Pancreas (tissue), 10 donors: ENCODE results near the gene GUCD1. TPM values are rescaled to one million over a fixed set of nuclear protein-coding genes. Genes with fewer than 3 reads are reported as not detected.
A peak's percentile ranks its signal among the peaks of the same experiment; 100 is the strongest.
"Not testable (repeated sequence)": the region's sequence is repeated elsewhere in the genome, so short reads cannot be mapped to it uniquely, and the experiment has no call there.

Experiments used
- ATAC-seq, 4 donors: fragments of 200-7000 bp; cut with Tn5 transposase; one replicate each; pipeline versions ENCODE4 v1.8.0 to v1.9.1; 2020; ENCODE audit warnings: mild to moderate bottlenecking in 4 of 4, moderate library complexity in 4 of 4
- DNase-seq, 6 donors: peaks; one replicate each; pipeline ENCODE4 v3.0.0-alpha.2; 2020
- FAIRE-seq: peaks from 2 replicates; lab custom pipeline; 2012; peaks lifted over from hg19 to GRCh38; lab: Jason Lieb, UNC
- H3K27ac ChIP-seq, 4 donors: fragments of 200-600 bp; sonication (generic); 1 replicate in 3 of 4; 2 replicates in 1 of 4; pipeline versions ENCODE4 v1.5.0 to v1.8.0; 2020
- H3K27me3 ChIP-seq, 4 donors: fragments of 200-600 bp; one replicate each; pipeline ENCODE4 v1.8.0; 2021
- H3K36me3 ChIP-seq, 3 donors: fragments of 200-600 bp; sonication (generic) in 1 of 3; one replicate each; pipeline versions ENCODE4 v1.5.0 to v1.8.0; 2020 to 2021
- H3K4me1 ChIP-seq, 3 donors: fragments of 200-600 bp; one replicate each; pipeline ENCODE4 v1.8.0; 2021
- H3K4me3 ChIP-seq, 4 donors: fragments of 200-600 bp; sonication (generic) in 2 of 4; one replicate each; pipeline versions ENCODE4 v1.5.0 to v1.8.0; 2020 to 2021
- H3K9me3 ChIP-seq, 4 donors: fragments of 200-600 bp; one replicate each; pipeline ENCODE4 v1.8.0; 2021
- CTCF ChIP-seq, 4 donors: fragments of 200-600 bp; sonication (generic) in 3 of 4; IDR thresholded peaks; one replicate each; pipeline versions ENCODE4 v1.5.0 to v1.8.0; 2021; ENCODE audit warnings: antibody characterized with exemption in 4 of 4
- WGBS, 2 donors: extraction: QIAGEN DNeasy Blood & Tissue Kit; methylation state at CpG; one replicate each; pipeline ENCODE4 v1.1.7; 2013; 5-methylcytosine and 5-hydroxymethylcytosine counted together
- intact Hi-C, 3 donors: fragments of 100-400 bp; cut with DNase I; formaldehyde crosslinking; loops; one replicate each; pipeline versions ENCODE4 v1.11.1 to v1.14.2; 2022
- polyA plus RNA-seq, 2 donors: library from polyadenylated mRNA; stranded (reverse); fragments of 200-250 nt; gene quantifications; one replicate each; pipeline ENCODE4 v1.2.3, GENCODE V29; 2013
- total RNA-seq, 6 donors: library from RNA; stranded (reverse); fragmentation: NEBNext Ultra II Directional in 4 of 6; extraction: Animal tissue kit (Norgen Biotek cat#: 25700) in 4 of 6; gene quantifications; one replicate each; pipeline versions ENCODE4 v1.2.1 to v1.2.4, GENCODE V29; 2021 to 2023
- donor health status: healthy with polysubstance abuse.
- donor health status: DM: no; HTN: no; CAD: no; lungs with moderate emphysema.
- donor health status: DM: no; HTN: no; CAD: no.
- donor health status: control.
- donor health status: control.
- donor health status: Bipolar disorder and iron deficiency.
- donor health status: DM: yes; HTN: yes; CAD: no.
- donor health status: DM: no; HTN: no; CAD: no.
- donor health status: DM: no; HTN: no; CAD: no.
- donor health status: DM: yes; HTN: yes; CAD: no.

GUCD1 gene
- total and polyA plus RNA-seq, 8 donors, result 39.9 to 55.2 (median 45.9) TPM

- FAIRE-seq (no peak), ATAC-seq (peak; percentile 18 to 46 (median 33)), DNase-seq (peak in 2 of 6 donors; percentile 27 to 54)
- no peaks in the 10 kb centered on the region for H3K27me3 ChIP-seq
- TF ChIP-seq CTCF (IDR thresholded peaks at IDR 0.05), result no peak
- peaks cover 0 to 4% (median 0%) of the 10 kb centered on the region in 3 donors for H3K36me3 ChIP-seq
- WGBS, 2 donors, result 31 to 40% methylated on average over 16 of the region's 16 CpGs
- intact Hi-C loops, result no loop called here
- H3K9me3 ChIP-seq, result no peaks in the 10 kb centered on the region
- no peak overlapping the region for H3K4me3 ChIP-seq
- H3K4me1 ChIP-seq, result peaks cover 9 to 16% (median 9%) of the 10 kb centered on the region in 3 donors
- H3K27ac ChIP-seq, result peak overlapping the region in 3 of 4 donors; percentile 45 to 66 (median 53)
Observed at GRCh38 chr22:24593836-24594568, 39.1 kb upstream of the GUCD1 start.

- ATAC-seq, result peak in 1 of 4 donors; percentile 7
- DNase-seq, FAIRE-seq, H3K4me3 ChIP-seq, H3K9me3 ChIP-seq, intact Hi-C loops, H3K27me3 ChIP-seq, H3K36me3 ChIP-seq: not testable (repeated sequence)
- 80 to 84% methylated on average over 10 of the region's 10 CpGs for WGBS, 2 donors
- Histone ChIP-seq H3K27ac (peak overlapping the region; percentile 45 to 66 (median 52)), H3K4me1 (peaks cover 9 to 18% (median 9%) of the 10 kb centered on the region in 3 donors)
Observed at GRCh38 chr22:24593559-24593835, 38.6 kb upstream of the GUCD1 start.

GRCh38 chr22:24592851-24593558 is 38.1 kb upstream of the GUCD1 start, which contains the start of gene LRRC75B:
LRRC75B (minus strand) TSS chr22:24593073; CDS start chr22:24593039, 34 bp downstream.
- Histone ChIP-seq H3K4me3 (peak within 1 kb of the TSS; percentile 38 to 63 (median 58)), H3K27ac (peak within 1 kb of the TSS; percentile 45 to 66 (median 57)), H3K9me3 (no peaks in the 10 kb centered on the region), H3K36me3 (peaks cover 0 to 4% (median 0%) of the 10 kb centered on the region in 3 donors), H3K4me1 (peaks cover 9 to 18% (median 9%) of the 10 kb centered on the region in 3 donors), H3K27me3 (no peaks in the 10 kb centered on the region)
- FAIRE-seq, result no peak
- 5 to 9% methylated on average over 38 to 72 of the region's 72 CpGs for WGBS, 2 donors
- peak; percentile 79 to 89 (median 86) for ATAC-seq
- TF ChIP-seq CTCF (IDR thresholded peaks at IDR 0.05), result no peak
- DNase-seq, result peak; percentile 81 to 93 (median 90)
- intact Hi-C loops, result no loop called here

GRCh38 chr22:24592058-24592850 is 37.3 kb upstream of the GUCD1 start:
- Histone ChIP-seq H3K4me3 (peak overlapping the region; percentile 38 to 63 (median 58)), H3K9me3 (no peaks in the 10 kb centered on the region), H3K27ac (peak overlapping the region; percentile 36 to 66 (median 57)), H3K27me3 (no peaks in the 10 kb centered on the region), H3K4me1 (peaks cover 9 to 18% (median 9%) of the 10 kb centered on the region in 3 donors), H3K36me3 (peaks cover 0 to 4% (median 0%) of the 10 kb centered on the region in 3 donors)
- ATAC-seq, result no peak
- DNase-seq, result peak in 2 of 6 donors; percentile 58 to 77
- TF ChIP-seq CTCF (IDR thresholded peaks at IDR 0.05), result no peak
- 10 to 12% methylated on average over 33 of the region's 33 CpGs for whole genome bisulfite sequencing, 2 donors
- intact Hi-C loops, result no loop called here
- FAIRE-seq, result no peak
